Stimulated activated CD8-positive, alpha-beta memory T cell treated with anti-CD3 and anti-CD28 coated beads, Interleukin-15, amount 100 ng/mL, for 48 hours (primary cell): ENCODE results near the gene NKX2-3.

ENCODE experiments used
- DNase-seq, 2 donors: peaks; one replicate each; pipeline ENCODE4 v3.0.0-alpha.2; 2020; ENCODE audit warnings: low read depth in 2 of 2

Gene NKX2-3

DNA sequence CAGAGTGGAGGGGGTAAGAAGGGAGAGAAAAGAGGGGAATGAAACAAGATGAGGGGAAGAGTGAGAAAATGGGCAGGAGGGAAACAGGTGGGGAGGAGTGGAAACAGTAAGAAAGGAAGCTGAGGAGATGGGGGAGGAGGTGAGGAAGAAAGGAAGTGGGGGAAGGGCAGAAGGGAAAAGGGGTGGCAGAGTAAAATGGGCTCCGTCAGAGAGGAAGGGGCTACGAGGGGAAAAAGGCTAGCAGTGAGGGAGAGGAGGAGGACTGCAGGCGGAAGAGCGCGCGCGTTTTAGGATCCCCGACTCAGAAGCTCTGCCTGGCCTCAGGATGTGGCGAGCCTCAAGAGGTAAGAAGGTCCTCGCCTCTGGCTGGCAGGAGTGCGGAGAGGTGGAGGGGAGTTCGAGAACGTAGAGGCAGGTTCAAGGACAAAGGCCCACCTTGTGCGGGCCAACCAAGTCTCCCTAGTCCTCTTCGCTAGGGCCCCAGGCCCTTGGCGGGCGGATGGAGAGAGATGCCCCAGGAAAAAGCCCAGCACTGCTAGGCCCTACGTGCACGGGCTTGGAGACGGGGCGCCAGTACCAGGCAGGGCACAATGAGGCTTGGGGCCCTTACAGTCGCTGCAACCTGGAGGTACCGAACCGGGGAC, 5.8 kb upstream of the NKX2-3 start:
- DNase-seq = no peak

DNA sequence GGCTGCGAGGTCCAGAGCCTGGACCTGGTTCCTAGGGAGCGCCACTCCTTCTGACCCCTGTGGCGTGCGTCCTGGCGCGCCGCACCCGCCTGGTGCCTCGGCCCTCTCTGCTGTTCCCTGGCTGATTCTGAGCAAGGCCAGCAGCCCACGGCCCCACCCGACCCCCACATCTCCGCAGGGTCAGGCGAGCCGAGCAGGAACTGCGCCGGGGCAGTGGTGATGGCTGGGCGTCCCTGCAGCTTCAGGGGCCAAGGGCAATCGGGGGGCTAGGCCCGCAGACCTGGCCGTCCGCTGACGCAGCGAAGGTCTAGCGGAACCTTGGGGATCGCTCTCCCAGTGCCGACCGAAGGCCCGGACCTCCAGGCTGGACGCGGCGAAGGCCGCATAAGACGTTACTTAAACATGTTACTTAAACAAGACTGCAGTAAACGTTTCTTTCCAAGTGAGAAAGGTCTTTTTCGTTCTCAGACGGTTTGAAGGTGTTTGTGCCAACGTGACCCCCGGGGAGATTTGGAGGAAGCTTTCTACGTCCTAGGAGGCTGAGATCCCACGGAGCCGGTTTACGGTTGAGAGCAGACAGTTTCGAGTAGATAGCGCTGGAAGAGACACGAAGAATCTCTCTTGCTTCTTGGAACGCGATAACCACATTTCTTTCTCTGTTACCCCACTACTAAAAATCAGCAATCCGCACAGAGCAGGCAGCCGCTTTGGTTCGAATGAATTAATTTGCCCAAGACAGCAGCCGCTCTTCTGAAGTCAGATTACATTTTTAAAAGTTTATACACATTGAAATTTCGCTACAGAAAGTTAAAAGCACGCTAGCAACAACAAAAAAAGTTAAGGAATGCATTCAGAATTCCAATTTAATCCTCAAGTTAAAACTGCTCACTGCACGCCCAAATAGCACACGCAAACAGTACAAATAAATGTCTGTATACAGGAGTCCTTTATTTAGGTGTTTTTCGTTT, 4.9 kb upstream of the NKX2-3 start:
- DNase-seq = no peak

- no peak for DNase-seq
These were observed 4.0 kb upstream of the NKX2-3 start for GRCh38 chr10:99528494-99529441.

DNA sequence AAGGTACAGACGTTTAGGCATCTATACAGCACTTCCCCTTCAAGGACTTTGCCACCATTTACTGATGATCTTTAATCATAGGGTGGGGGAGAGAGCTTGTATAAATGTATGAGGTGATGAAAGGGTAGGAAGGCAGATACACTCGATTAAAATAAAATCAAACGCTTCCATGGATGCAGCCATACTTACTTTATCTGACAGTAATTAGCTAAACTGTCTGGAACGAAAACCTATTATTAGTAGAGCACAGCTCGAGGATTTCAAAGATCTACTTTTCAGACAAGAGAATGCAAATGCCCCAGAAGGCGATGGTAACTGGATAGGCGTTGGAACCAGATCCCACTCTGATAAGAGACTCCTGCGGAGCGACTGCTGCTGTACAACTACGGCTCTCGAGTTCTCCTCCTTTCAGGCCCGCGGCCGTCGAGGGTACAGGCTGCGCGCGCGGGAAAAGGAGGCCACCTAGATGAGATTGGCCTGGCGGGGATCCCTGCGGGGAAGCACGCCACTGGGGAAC, 3.1 kb upstream of the NKX2-3 start:
- no peak for DNase-seq

- DNase-seq = no peak
These were observed 2.4 kb upstream of the NKX2-3 start for GRCh38 chr10:99530108-99531025.

DNA sequence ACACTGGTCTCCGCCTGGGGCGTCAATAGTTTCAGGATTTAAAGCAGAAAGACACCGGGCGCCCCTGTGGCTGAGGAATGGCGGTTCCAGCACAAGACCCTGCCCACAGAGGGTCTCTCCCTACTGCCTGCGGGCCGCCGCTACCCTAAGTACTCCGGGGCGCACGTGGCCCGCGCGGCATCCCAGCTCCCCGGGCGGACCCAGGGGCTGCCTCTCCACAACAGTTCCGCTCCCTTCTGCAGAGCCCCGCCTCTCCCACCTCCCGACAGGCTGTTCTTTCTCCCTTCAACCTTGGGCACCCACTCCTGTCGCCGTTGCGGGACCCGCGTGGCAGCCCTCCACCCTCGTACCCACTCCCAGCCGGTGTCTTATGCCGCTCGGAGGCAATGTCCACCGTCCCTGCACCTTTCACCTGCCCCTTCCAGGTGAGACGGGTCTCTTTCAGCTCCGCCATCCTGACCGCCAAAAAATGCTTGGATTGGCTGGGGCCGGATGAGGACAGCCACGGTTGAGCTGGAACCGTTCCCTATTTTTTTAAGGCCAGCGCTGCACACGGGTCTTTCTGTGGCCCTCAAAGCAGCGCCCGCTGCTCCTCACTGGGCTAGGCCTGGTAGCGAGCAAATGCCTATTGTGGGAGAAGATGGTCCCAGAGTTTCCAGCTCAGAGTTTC, 1.6 kb upstream of the NKX2-3 start:
- no peak for DNase-seq

- DNase-seq = no peak
These were observed 797 bp upstream of the NKX2-3 start for GRCh38 chr10:99531696-99532593.

- DNase-seq = no peak
These were observed 1.0 kb downstream of the NKX2-3 start for GRCh38 chr10:99533496-99534449.

- DNase-seq = no peak
These were observed 1.8 kb downstream of the NKX2-3 start for GRCh38 chr10:99534450-99534938.

DNA sequence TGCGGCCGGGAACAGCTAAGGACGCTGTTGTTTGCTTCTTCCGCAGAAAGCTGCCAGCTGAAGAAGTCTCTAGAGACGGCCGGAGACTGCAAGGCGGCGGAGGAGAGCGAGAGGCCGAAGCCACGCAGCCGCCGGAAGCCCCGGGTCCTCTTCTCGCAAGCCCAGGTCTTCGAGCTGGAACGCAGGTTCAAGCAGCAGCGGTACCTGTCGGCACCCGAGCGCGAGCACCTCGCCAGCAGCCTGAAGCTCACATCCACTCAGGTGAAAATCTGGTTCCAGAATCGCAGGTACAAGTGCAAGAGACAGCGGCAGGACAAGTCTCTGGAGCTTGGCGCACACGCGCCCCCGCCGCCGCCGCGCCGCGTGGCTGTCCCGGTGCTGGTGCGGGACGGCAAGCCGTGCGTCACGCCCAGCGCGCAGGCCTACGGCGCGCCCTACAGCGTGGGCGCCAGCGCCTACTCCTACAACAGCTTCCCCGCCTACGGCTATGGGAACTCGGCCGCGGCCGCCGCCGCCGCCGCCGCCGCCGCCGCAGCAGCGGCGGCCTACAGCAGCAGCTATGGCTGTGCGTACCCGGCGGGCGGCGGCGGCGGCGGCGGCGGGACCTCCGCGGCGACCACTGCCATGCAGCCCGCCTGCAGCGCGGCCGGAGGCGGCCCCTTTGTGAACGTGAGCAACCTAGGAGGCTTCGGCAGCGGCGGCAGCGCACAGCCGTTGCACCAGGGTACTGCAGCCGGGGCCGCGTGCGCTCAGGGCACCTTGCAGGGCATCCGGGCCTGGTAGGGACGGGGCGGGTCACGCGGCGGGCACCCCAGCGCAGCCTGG, 2.4 kb downstream of the NKX2-3 start:
- no peak for DNase-seq

- DNase-seq = no peak
These were observed 3.1 kb downstream of the NKX2-3 start for GRCh38 chr10:99535764-99536337.

DNA sequence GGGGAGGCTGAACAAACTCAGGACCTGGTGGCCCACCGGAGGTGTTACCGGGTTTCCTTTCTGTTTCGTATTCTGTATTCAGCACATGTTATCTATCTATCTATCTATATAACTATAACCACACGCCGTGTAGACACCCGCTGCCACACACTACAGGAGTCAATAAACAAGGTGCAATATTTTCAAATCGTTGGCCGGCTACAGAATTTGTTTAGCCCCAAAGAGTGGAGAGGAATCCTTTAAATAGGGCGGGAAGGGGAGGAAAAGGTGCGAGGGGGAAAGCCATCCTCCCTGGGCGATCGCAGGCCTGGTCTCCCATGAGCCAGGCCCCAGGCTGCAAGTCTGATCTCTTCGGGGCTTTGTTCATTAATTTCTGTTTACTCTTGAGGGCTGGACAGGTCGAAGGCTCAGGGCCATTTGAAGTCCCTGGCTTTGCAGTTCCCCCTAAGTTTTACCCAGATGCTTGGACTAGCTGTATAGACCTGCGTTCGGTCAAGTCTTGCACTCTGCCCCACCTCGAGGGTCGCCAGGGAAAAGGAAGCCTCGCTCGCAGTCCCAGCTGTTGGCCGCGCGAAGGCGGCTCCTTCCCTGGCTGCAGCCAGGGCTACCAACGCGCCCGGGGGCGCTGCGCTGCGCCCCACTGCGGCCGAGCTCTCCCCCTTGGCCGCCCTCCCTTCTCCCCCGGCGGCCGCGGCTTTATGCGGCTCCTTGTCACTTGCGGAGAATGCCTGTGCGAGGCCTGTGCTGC, 3.8 kb downstream of the NKX2-3 start:
- no peak for DNase-seq

GRCh38 chr10:99537086-99537988, 4.6 kb downstream of the NKX2-3 start:
- no peak for DNase-seq
